ENCODE results near the gene DUSP28. TPM values are rescaled to one million over a fixed set of nuclear protein-coding genes. Genes with fewer than 3 reads are reported as not detected.

The DUSP28 gene
- total and polyA plus RNA-seq, 2 of the 13 experiments (the other 11 are each of a cell fraction or from before 2014, with no cell fraction given) = 5.2 to 8.6 TPM

DNA sequence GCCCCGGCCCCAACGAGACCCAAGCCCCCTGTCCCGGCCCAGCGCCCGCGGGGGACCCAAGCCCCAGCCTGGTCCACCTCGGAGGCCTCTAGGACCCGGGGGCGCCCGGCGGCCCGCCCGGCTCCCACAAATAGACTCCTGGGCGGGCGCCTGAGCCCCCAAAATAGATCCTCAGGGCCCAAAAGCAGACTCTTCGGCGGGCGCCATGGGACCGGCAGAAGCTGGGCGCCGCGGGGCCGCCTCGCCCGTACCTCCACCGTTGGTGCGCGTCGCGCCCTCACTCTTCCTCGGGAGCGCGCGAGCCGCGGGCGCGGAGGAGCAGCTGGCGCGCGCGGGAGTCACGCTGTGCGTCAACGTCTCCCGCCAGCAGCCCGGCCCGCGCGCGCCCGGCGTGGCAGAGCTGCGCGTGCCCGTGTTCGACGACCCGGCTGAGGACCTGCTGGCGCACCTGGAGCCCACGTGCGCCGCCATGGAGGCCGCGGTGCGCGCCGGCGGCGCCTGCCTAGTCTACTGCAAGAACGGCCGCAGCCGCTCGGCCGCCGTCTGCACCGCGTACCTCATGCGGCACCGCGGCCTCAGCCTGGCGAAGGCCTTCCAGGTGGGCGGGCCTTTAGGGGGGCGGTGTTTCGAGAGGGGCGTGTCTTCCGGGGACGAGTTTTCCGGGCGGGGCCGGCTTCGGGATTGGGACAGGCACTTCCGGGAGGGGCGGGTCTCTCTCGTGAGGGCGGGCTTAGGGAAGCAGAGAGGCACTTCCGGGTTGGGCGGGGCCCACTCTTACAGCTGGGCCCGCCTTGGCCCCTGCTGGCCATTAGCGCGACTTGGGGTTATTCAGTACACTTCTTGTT is 545 bp downstream of the DUSP28 start (continued):
- TF ChIP-seq, protein P1, sequence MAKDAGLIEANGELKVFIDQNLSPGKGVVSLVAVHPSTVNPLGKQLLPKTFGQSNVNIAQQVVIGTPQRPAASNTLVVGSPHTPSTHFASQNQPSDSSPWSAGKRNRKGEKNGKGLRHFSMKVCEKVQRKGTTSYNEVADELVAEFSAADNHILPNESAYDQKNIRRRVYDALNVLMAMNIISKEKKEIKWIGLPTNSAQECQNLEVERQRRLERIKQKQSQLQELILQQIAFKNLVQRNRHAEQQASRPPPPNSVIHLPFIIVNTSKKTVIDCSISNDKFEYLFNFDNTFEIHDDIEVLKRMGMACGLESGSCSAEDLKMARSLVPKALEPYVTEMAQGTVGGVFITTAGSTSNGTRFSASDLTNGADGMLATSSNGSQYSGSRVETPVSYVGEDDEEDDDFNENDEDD (CRISPR knock-in tag; IDR thresholded peaks at IDR 0.05; ENCODE audit: borderline replicate concordance) = peak; percentile 89; the same call in 1 of the 2 replicates
- peak; percentile 94 for TF ChIP-seq ASH2L (IDR thresholded peaks at IDR 0.05; ENCODE audit: insufficient read length, low read depth, low read length)
- no peak for TF ChIP-seq RAD51 (IDR thresholded peaks at IDR 0.05; ENCODE audit: borderline replicate concordance)
- TF ChIP-seq TBP (CRISPR knock-in tag; IDR thresholded peaks at IDR 0.05) = no peak
- no peak; the same call in 1 of the 2 replicates for TF ChIP-seq NCOA2 (CRISPR knock-in tag; IDR thresholded peaks at IDR 0.05)
- TF ChIP-seq SNRNP70 (IDR thresholded peaks at IDR 0.05; ENCODE audit: low read depth, low read length) = no peak
- TF ChIP-seq KDM5A (IDR thresholded peaks at IDR 0.05; ENCODE audit: borderline replicate concordance, low read length) = peak; percentile 52; the same call in 1 of the 2 replicates
- no peak; the same call in 1 of the 2 replicates for TF ChIP-seq TP53 (CRISPR knock-in tag; conservative IDR thresholded peaks at IDR 0.05)
- peak; percentile 88; the same call in 1 of the 2 replicates for TF ChIP-seq ZMAT3 (CRISPR knock-in tag; conservative IDR thresholded peaks at IDR 0.05)
- TF ChIP-seq MIER2 (CRISPR knock-in tag; IDR thresholded peaks at IDR 0.05) = peak; percentile 12; the same call in 1 of the 2 replicates
- peak; percentile 82; the same call in 1 of the 2 replicates for TF ChIP-seq ZNF556 (CRISPR knock-in tag; IDR thresholded peaks at IDR 0.05; ENCODE audit: borderline replicate concordance)
- no peak for TF ChIP-seq ZNF564 (CRISPR knock-in tag; IDR thresholded peaks at IDR 0.05)
- TF ChIP-seq ZNF441 (CRISPR knock-in tag; IDR thresholded peaks at IDR 0.05; ENCODE audit: borderline replicate concordance) = peak; percentile 88
- peak; percentile 28; the same call in 1 of the 2 replicates for TF ChIP-seq FOXK2 (IDR thresholded peaks at IDR 0.05)
- peak; percentile 76 for TF ChIP-seq NFYB (CRISPR knock-in tag; IDR thresholded peaks at IDR 0.05)
- TF ChIP-seq SAP130 (CRISPR knock-in tag; IDR thresholded peaks at IDR 0.05; ENCODE audit: low read depth) = peak; percentile 93
- TF ChIP-seq ZBTB3 (CRISPR knock-in tag; IDR thresholded peaks at IDR 0.05; ENCODE audit: borderline replicate concordance, low read depth) = no peak
- TF ChIP-seq, protein P2, sequence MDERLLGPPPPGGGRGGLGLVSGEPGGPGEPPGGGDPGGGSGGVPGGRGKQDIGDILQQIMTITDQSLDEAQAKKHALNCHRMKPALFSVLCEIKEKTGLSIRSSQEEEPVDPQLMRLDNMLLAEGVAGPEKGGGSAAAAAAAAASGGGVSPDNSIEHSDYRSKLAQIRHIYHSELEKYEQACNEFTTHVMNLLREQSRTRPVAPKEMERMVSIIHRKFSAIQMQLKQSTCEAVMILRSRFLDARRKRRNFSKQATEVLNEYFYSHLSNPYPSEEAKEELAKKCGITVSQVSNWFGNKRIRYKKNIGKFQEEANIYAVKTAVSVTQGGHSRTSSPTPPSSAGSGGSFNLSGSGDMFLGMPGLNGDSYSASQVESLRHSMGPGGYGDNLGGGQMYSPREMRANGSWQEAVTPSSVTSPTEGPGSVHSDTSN (CRISPR knock-in tag; IDR thresholded peaks at IDR 0.05) = no peak
- TF ChIP-seq ZNF629 (CRISPR knock-in tag; conservative IDR thresholded peaks at IDR 0.05) = no peak
- TF ChIP-seq ZNF792 (CRISPR knock-in tag; IDR thresholded peaks at IDR 0.05) = 0 out of 2 replicates have a peak, but pooled peaks have one; percentile 42
- TF ChIP-seq ELF1 (CRISPR knock-in tag; IDR thresholded peaks at IDR 0.05) = peak; percentile 100
- TF ChIP-seq, protein P3, sequence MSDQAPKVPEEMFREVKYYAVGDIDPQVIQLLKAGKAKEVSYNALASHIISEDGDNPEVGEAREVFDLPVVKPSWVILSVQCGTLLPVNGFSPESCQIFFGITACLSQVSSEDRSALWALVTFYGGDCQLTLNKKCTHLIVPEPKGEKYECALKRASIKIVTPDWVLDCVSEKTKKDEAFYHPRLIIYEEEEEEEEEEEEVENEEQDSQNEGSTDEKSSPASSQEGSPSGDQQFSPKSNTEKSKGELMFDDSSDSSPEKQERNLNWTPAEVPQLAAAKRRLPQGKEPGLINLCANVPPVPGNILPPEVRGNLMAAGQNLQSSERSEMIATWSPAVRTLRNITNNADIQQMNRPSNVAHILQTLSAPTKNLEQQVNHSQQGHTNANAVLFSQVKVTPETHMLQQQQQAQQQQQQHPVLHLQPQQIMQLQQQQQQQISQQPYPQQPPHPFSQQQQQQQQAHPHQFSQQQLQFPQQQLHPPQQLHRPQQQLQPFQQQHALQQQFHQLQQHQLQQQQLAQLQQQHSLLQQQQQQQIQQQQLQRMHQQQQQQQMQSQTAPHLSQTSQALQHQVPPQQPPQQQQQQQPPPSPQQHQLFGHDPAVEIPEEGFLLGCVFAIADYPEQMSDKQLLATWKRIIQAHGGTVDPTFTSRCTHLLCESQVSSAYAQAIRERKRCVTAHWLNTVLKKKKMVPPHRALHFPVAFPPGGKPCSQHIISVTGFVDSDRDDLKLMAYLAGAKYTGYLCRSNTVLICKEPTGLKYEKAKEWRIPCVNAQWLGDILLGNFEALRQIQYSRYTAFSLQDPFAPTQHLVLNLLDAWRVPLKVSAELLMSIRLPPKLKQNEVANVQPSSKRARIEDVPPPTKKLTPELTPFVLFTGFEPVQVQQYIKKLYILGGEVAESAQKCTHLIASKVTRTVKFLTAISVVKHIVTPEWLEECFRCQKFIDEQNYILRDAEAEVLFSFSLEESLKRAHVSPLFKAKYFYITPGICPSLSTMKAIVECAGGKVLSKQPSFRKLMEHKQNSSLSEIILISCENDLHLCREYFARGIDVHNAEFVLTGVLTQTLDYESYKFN (CRISPR knock-in tag; conservative IDR thresholded peaks at IDR 0.05) = no peak
- peak; percentile 20; the same call in 1 of the 2 replicates for TF ChIP-seq ZNF333 (CRISPR knock-in tag; IDR thresholded peaks at IDR 0.05; ENCODE audit: borderline replicate concordance)
- TF ChIP-seq NCOR1 (IDR thresholded peaks at IDR 0.05; ENCODE audit: borderline replicate concordance, low read length) = no peak; the same call in 1 of the 2 replicates
- no peak for TF ChIP-seq SP140L (CRISPR knock-in tag; IDR thresholded peaks at IDR 0.05; ENCODE audit: borderline replicate concordance)
